Hepatocyte (in vitro differentiated cells): ENCODE results near the gene OCIAD1. TPM values are rescaled to one million over a fixed set of nuclear protein-coding genes. Genes with fewer than 3 reads are reported as not detected.

Source experiments
- DNase-seq: peaks from one replicate; pipeline ENCODE4 v3.0.0-alpha.2; 2016; ENCODE audit warnings: low spot score
- H2AFZ ChIP-seq: fragments of 200-600 bp; sonication (generic); 2 replicates; pipeline ENCODE4 v1.6.0; 2016; ENCODE audit warnings: antibody characterized with exemption, mild to moderate bottlenecking
- H3K27ac ChIP-seq: fragments of 200-600 bp; sonication (generic); 2 replicates; pipeline ENCODE4 v1.5.1; 2016; ENCODE audit warnings: mild to moderate bottlenecking
- H3K27me3 ChIP-seq: fragments of 200-600 bp; sonication (generic); 2 replicates; pipeline ENCODE4 v1.6.1; 2016
- H3K36me3 ChIP-seq: fragments of 200-600 bp; sonication (generic); replicated peaks from 2 replicates; pipeline ENCODE4 v1.5.1; 2016; ENCODE audit warnings: low read depth; ENCODE audit not compliant: insufficient read depth
- H3K4me1 ChIP-seq: fragments of 200-600 bp; sonication (generic); 2 replicates; pipeline ENCODE4 v1.5.1; 2016; ENCODE audit warnings: mild to moderate bottlenecking, moderate library complexity; ENCODE audit not compliant: insufficient read depth
- H3K4me2 ChIP-seq: fragments of 200-600 bp; sonication (generic); 2 replicates; pipeline ENCODE4 v1.6.0; 2016
- H3K4me3 ChIP-seq: fragments of 200-600 bp; sonication (generic); 2 replicates; pipeline ENCODE4 v1.5.1; 2016; ENCODE audit warnings: mild to moderate bottlenecking
- H3K79me2 ChIP-seq: fragments of 200-600 bp; sonication (generic); 2 replicates; pipeline ENCODE4 v1.6.0; 2017; ENCODE audit warnings: mild to moderate bottlenecking
- H3K9me2 ChIP-seq: fragments of 200-600 bp; sonication (generic); replicated peaks from 2 replicates; pipeline ENCODE4 v1.6.0; 2017; ENCODE audit warnings: mild to moderate bottlenecking; ENCODE audit not compliant: insufficient read depth
- H3K9me3 ChIP-seq: fragments of 200-600 bp; sonication (generic); 2 replicates; pipeline ENCODE4 v1.5.1; 2016; ENCODE audit warnings: low read depth, mild to moderate bottlenecking
- H4K20me1 ChIP-seq: fragments of 200-600 bp; sonication (generic); 2 replicates; pipeline ENCODE4 v1.6.0; 2016; ENCODE audit warnings: mild to moderate bottlenecking; ENCODE audit not compliant: insufficient read depth, poor library complexity, severe bottlenecking
- CTCF ChIP-seq: fragments of 200-600 bp; sonication (generic); IDR thresholded peaks from 2 replicates; pipeline ENCODE4 v1.5.1; 2016; ENCODE audit warnings: antibody characterized with exemption, mild to moderate bottlenecking; ENCODE audit not compliant: poor library complexity
- EZH2 ChIP-seq: fragments of 200-600 bp; sonication (generic); IDR thresholded peaks from 2 replicates; pipeline ENCODE4 v1.6.1; 2016; ENCODE audit warnings: antibody characterized with exemption, mild to moderate bottlenecking, borderline replicate concordance
- EZH2phosphoT487 ChIP-seq: fragments of 200-600 bp; sonication (generic); IDR thresholded peaks from one replicate; pipeline ENCODE4 v1.6.1; 2018; ENCODE audit warnings: antibody characterized with exemption, mild to moderate bottlenecking, low read depth, moderate library complexity; ENCODE audit not compliant: unreplicated experiment, severe bottlenecking
- WGBS: methylation state at CpG from one replicate; pipeline ENCODE4 v1.1.6; 2016; ENCODE audit warnings: low lambda C conversion rate; ENCODE audit errors: missing lambda C conversion rate; 5-methylcytosine and 5-hydroxymethylcytosine counted together
- polyA plus RNA-seq: library from polyadenylated mRNA; unstranded; fragments of >200 nt; fragmentation: Nextera tagmentation; extraction: Ambion mirVana; gene quantifications from 2 replicates; pipeline ENCODE4 v1.2.1, GENCODE V29; 2016
- total RNA-seq: library from RNA; depleted of rRNA; stranded (reverse); fragments of >200 nt; gene quantifications from 2 replicates; pipeline ENCODE4 v1.2.3, GENCODE V29; 2014

The OCIAD1 gene
- total and polyA plus RNA-seq, 2 experiments from 2014 or later: 201 to 233 TPM

GRCh38 chr4:48904101-48904500 is 73.2 kb downstream of the OCIAD1 start:
- no peak overlapping the region for H2AFZ ChIP-seq
- WGBS: 96% methylated on average over 4 of the region's 4 CpGs
- H4K20me1 ChIP-seq: no peaks in the 10 kb centered on the region
- no peak overlapping the region for H3K4me3 ChIP-seq
- no peaks in the 10 kb centered on the region for H3K27me3 ChIP-seq
- H3K79me2 ChIP-seq: peaks cover 20% of the 10 kb centered on the region
- no peak for DNase-seq
- H3K9me3 ChIP-seq: no peaks in the 10 kb centered on the region
- H3K27ac ChIP-seq: no peak overlapping the region
- peaks cover 3% of the 10 kb centered on the region for H3K4me1 ChIP-seq
- no peaks in the 10 kb centered on the region for H3K36me3 ChIP-seq
- H3K9me2 ChIP-seq: no peaks in the 10 kb centered on the region
- H3K4me2 ChIP-seq: no peak overlapping the region
- TF ChIP-seq CTCF (no peak), EZH2 (no peak), EZH2phosphoT487 (no peak)

- H3K79me2 ChIP-seq: peaks cover 20% of the 10 kb centered on the region
- no peak for DNase-seq
- WGBS: 94% methylated on average over 3 of the region's 3 CpGs
- H4K20me1 ChIP-seq: no peaks in the 10 kb centered on the region
- no peaks in the 10 kb centered on the region for H3K36me3 ChIP-seq
- H3K4me3 ChIP-seq: no peak overlapping the region
- H3K4me1 ChIP-seq: peaks cover 8% of the 10 kb centered on the region
- no peaks in the 10 kb centered on the region for H3K27me3 ChIP-seq
- H3K9me3 ChIP-seq: no peaks in the 10 kb centered on the region
- peak overlapping the region; percentile 53 for H3K27ac ChIP-seq
- no peak for TF ChIP-seq EZH2phosphoT487
- no peak for TF ChIP-seq EZH2
- no peak for TF ChIP-seq CTCF
- no peaks in the 10 kb centered on the region for H3K9me2 ChIP-seq
- peak overlapping the region; percentile 97 for H3K4me2 ChIP-seq
- H2AFZ ChIP-seq: no peak overlapping the region
Observed at GRCh38 chr4:48904541-48905142, 73.8 kb downstream of the OCIAD1 start.

- peak overlapping the region; percentile 77 for H3K27ac ChIP-seq
- peak overlapping the region; percentile 99 for H3K4me3 ChIP-seq
- H3K27me3 ChIP-seq: no peaks in the 10 kb centered on the region
- H3K79me2 ChIP-seq: peaks cover 20% of the 10 kb centered on the region
- peak; percentile 71 for DNase-seq
- H3K9me2 ChIP-seq: no peaks in the 10 kb centered on the region
- H3K36me3 ChIP-seq: no peaks in the 10 kb centered on the region
- no peaks in the 10 kb centered on the region for H4K20me1 ChIP-seq
- no peaks in the 10 kb centered on the region for H3K9me3 ChIP-seq
- H3K4me1 ChIP-seq: peaks cover 8% of the 10 kb centered on the region
- H2AFZ ChIP-seq: peak overlapping the region; percentile 86
- 74% methylated on average over 9 of the region's 9 CpGs for WGBS
- TF ChIP-seq EZH2 (no peak), EZH2phosphoT487 (no peak), CTCF (no peak)
- H3K4me2 ChIP-seq: peak overlapping the region; percentile 97
Observed at GRCh38 chr4:48905363-48906015, 74.6 kb downstream of the OCIAD1 start.
